ENCODE measurements around the gene LSM5. TPM values are rescaled to one million over a fixed set of nuclear protein-coding genes. Genes with fewer than 3 reads are reported as not detected.
A peak's percentile ranks its signal among the peaks of the same experiment; 100 is the strongest.

The LSM5 gene
- total and polyA plus RNA-seq, 9 of the 15 experiments (the other 6 are each of a cell fraction or from before 2014, with no cell fraction given): 36.3 to 620 (median 186) TPM

DNA sequence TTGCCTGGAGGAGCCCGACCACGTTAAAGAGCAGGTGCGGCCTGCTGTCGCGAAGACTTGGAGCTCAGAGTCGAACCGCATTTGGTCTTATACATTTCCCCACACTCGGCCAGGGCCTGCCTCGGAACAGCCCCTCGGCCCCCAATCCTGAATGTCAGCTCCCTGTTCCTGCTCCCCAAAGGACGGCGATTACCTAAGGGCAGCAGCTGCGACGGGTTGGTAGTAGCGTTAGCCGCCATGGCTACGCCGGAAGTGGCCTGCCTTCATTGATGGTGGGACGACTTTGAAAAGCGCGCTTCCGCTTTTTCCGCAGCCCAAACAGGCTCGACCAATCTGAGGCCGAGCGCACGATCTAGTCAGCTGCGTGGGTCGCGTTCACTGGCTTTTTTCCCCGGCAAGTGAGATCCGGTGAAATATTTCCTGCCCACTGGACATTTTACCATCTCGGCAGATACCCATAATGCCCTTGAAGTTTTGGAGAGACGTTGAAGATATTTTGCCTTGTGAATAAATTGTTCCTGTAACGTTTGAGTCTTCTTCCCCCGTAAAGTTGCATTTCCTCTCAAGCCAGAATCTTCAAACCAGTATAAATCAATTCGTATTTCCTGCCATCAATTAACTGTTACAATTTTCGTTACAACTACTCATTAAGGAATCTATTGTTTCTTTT lies at the start of gene LSM5 (continued):
- TF ChIP-seq HEY1 (CRISPR knock-in tag; IDR thresholded peaks at IDR 0.05; ENCODE audit: borderline replicate concordance) (no peak), HMG20A (CRISPR knock-in tag; conservative IDR thresholded peaks at IDR 0.05) (no peak), ILK (tag; IDR thresholded peaks at IDR 0.05; ENCODE audit: borderline replicate concordance, low read depth) (no peak), C11orf30 (IDR thresholded peaks at IDR 0.05; ENCODE audit: low read depth) (peak; percentile 99), ZNF778 (CRISPR knock-in tag; IDR thresholded peaks at IDR 0.05) (no peak), SIN3B (IDR thresholded peaks at IDR 0.05; ENCODE audit: low read depth) (peak; percentile 97), DPF2 (IDR thresholded peaks at IDR 0.05) (peak; percentile 40; the same call in 1 of the 2 replicates), DIDO1 (tag; IDR thresholded peaks at IDR 0.05; ENCODE audit: low read depth) (peak; percentile 95), SP2 (IDR thresholded peaks at IDR 0.05; ENCODE audit: extremely low read depth, low read depth, low read length, poor library complexity, severe bottlenecking) (no peak), ZNF197 (CRISPR knock-in tag; IDR thresholded peaks at IDR 0.05; ENCODE audit: low read depth) (0 out of 2 replicates have a peak, but pooled peaks have one; percentile 33), BHLHE40 (IDR thresholded peaks at IDR 0.05; ENCODE audit: low read length) (peak; percentile 82), MCM7 (IDR thresholded peaks at IDR 0.05) (no peak), ESRRA (IDR thresholded peaks at IDR 0.05; ENCODE audit: borderline replicate concordance, low read depth) (peak; percentile 70; the same call in 1 of the 2 replicates), CEBPG (CRISPR knock-in tag; IDR thresholded peaks at IDR 0.05) (0 out of 2 replicates have a peak, but pooled peaks have one; percentile 36), CEBPG (tag; conservative IDR thresholded peaks at IDR 0.05 in 1 of 2, IDR thresholded peaks at IDR 0.05 in 1 of 2) (peak in 1 of 2 experiments; percentile 32; a peak in 1 of 4 replicates), HSF4 (CRISPR knock-in tag; IDR thresholded peaks at IDR 0.05; ENCODE audit: borderline replicate concordance) (no peak), TCF7L2 (IDR thresholded peaks at IDR 0.05; ENCODE audit: low read depth, low read length) (no peak), PHTF2 (CRISPR knock-in tag; IDR thresholded peaks at IDR 0.05) (no peak), CBX2 (IDR thresholded peaks at IDR 0.05; ENCODE audit: insufficient read depth, low read length, poor library complexity, severe bottlenecking) (no peak), RBM34 (IDR thresholded peaks at IDR 0.05; ENCODE audit: borderline replicate concordance, insufficient read depth, low read length) (no peak), ETV1 (tag; conservative IDR thresholded peaks at IDR 0.05; ENCODE audit: low read depth) (peak; percentile 97), PPARD (CRISPR knock-in tag; IDR thresholded peaks at IDR 0.05) (no peak), NBN (IDR thresholded peaks at IDR 0.05; ENCODE audit: low read depth) (peak; percentile 49; the same call in 1 of the 2 replicates), L3MBTL2 (IDR thresholded peaks at IDR 0.05) (peak; percentile 79), ZNF324 (CRISPR knock-in tag; IDR thresholded peaks at IDR 0.05) (no peak), MTA1 (IDR thresholded peaks at IDR 0.05; ENCODE audit: borderline replicate concordance) (no peak), ZNF431 (CRISPR knock-in tag; IDR thresholded peaks at IDR 0.05) (no peak; the same call in 1 of the 2 replicates), TCFL5 (CRISPR knock-in tag; conservative IDR thresholded peaks at IDR 0.05) (no peak), POLR2G (IDR thresholded peaks at IDR 0.05; ENCODE audit: low read depth, low read length) (peak; percentile 92), TCF7 (IDR thresholded peaks at IDR 0.05; ENCODE audit: borderline replicate concordance) (no peak), MED1 (CRISPR knock-in tag; IDR thresholded peaks at IDR 0.05; ENCODE audit: borderline replicate concordance) (no peak), MTA3 (IDR thresholded peaks at IDR 0.05; ENCODE audit: borderline replicate concordance) (peak; percentile 77; the same call in 1 of the 2 replicates), FOXA3 (CRISPR knock-in tag; conservative IDR thresholded peaks at IDR 0.05 in 1 of 2, IDR thresholded peaks at IDR 0.05 in 1 of 2) (no peak)

Measured in K562 (cell line).